NB4 (cell line): ENCODE data around the gene C11orf86.

Experiments
- MYC ChIP-seq: IDR thresholded peaks from 2 replicates; pipeline ENCODE4 v1.6.1; 2011; ENCODE audit warnings: low read depth, low read length
- POLR2A ChIP-seq: IDR thresholded peaks from 2 replicates; pipeline ENCODE4 v1.6.1; 2011; ENCODE audit warnings: mild to moderate bottlenecking; ENCODE audit not compliant: insufficient read length; ENCODE audit errors: extremely low read depth
- TF ChIP-seq, protein P1 (sequence below): IDR thresholded peaks from one replicate; pipeline ENCODE4 v1.5.1; 2012; ENCODE audit warnings: low read depth, low read length
- TF ChIP-seq, protein P2 (sequence below): IDR thresholded peaks from 2 replicates; pipeline ENCODE4 v1.6.1; 2011; ENCODE audit warnings: low read depth, low read length

DNA sequence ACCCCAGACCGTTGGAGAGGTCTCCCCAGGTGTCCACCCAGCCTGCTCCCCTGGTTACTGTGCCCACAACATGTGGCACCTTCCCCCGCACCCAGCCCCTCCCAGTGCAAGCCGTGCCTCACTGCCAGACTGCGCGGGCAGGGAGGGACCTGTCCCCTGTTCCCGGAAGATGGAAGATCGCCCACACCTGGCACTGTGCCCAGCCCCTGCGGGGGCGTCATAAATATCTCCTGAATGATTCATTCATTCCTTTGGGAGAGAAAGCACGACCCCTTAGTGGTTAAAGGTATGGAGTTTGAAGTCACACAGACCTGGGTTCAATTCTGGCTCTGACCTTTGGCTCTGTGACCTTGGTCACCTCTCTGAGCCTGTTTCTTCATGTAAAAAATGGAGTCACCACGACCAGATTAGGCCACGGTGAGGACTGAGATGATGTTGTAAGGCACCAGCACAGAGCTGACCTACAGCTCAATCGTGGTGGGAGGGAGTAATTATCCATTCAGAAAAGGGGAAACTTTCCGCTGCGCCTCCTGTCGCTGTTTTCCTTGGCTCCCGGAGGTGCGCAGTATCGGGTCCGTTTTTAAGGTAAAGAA is 47.3 kb downstream of the C11orf86 start:
- TF ChIP-seq, protein P1, sequence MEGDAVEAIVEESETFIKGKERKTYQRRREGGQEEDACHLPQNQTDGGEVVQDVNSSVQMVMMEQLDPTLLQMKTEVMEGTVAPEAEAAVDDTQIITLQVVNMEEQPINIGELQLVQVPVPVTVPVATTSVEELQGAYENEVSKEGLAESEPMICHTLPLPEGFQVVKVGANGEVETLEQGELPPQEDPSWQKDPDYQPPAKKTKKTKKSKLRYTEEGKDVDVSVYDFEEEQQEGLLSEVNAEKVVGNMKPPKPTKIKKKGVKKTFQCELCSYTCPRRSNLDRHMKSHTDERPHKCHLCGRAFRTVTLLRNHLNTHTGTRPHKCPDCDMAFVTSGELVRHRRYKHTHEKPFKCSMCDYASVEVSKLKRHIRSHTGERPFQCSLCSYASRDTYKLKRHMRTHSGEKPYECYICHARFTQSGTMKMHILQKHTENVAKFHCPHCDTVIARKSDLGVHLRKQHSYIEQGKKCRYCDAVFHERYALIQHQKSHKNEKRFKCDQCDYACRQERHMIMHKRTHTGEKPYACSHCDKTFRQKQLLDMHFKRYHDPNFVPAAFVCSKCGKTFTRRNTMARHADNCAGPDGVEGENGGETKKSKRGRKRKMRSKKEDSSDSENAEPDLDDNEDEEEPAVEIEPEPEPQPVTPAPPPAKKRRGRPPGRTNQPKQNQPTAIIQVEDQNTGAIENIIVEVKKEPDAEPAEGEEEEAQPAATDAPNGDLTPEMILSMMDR, result no peak
- TF ChIP-seq, protein P2, sequence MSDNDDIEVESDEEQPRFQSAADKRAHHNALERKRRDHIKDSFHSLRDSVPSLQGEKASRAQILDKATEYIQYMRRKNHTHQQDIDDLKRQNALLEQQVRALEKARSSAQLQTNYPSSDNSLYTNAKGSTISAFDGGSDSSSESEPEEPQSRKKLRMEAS, result no peak
- TF ChIP-seq MYC (no peak), POLR2A (no peak)
